ENCODE measurements around the gene MEOX2. TPM values are rescaled to one million over a fixed set of nuclear protein-coding genes. Genes with fewer than 3 reads are reported as not detected.

The MEOX2 gene
- total and polyA plus RNA-seq, 4 donors, result 3.0 to 103 (median 13.6) TPM

DNA sequence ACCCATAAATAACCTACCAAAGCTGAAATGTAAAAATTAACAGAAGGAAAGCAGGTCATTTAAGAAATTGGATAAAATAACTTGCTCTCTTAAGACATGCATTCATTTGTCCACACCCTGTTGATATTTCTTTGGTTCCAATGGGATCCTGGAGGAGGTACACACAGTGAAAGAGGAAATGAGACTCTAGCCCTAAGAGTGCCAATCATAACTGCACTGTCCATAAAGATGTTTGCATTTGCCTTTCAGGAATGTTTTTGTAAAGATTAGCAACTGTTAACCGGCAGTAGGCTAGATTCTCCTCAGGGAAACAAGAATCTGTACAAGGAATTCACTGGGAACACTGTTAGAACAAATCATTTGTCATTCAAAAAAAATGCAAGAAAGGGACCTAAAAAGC lies 61.0 kb downstream of the MEOX2 start:
- Histone ChIP-seq H3K36me3 (ENCODE audit: control insufficient read depth in 4 of 4, insufficient read depth in 4 of 4, low read length in 4 of 4) (peaks cover 0 to 40% (median 19%) of the 10 kb centered on the region in 4 donors), H3K9me3 (ENCODE audit: control insufficient read depth in 4 of 4, insufficient read depth in 3 of 4, low read length in 3 of 4) (no peaks in the 10 kb centered on the region), H3K4me3 (no peak overlapping the region), H3K27me3 (ENCODE audit: control insufficient read depth in 3 of 3, insufficient read depth in 3 of 3, low read length in 2 of 3) (peaks cover 0 to 28% (median 0%) of the 10 kb centered on the region in 3 donors), H3K4me1 (ENCODE audit: control insufficient read depth in 5 of 5, insufficient read depth in 5 of 5, low read length in 5 of 5) (peaks cover 0 to 25% (median 3%) of the 10 kb centered on the region in 5 donors), H3K9ac (ENCODE audit: insufficient read depth in 1 of 2, low read length in 2 of 2) (no peak overlapping the region), H3K27ac (ENCODE audit: low read depth in 1 of 2, low read length in 1 of 2) (no peak overlapping the region)
- TF ChIP-seq, protein P1, sequence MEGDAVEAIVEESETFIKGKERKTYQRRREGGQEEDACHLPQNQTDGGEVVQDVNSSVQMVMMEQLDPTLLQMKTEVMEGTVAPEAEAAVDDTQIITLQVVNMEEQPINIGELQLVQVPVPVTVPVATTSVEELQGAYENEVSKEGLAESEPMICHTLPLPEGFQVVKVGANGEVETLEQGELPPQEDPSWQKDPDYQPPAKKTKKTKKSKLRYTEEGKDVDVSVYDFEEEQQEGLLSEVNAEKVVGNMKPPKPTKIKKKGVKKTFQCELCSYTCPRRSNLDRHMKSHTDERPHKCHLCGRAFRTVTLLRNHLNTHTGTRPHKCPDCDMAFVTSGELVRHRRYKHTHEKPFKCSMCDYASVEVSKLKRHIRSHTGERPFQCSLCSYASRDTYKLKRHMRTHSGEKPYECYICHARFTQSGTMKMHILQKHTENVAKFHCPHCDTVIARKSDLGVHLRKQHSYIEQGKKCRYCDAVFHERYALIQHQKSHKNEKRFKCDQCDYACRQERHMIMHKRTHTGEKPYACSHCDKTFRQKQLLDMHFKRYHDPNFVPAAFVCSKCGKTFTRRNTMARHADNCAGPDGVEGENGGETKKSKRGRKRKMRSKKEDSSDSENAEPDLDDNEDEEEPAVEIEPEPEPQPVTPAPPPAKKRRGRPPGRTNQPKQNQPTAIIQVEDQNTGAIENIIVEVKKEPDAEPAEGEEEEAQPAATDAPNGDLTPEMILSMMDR (IDR thresholded peaks at IDR 0.05; ENCODE audit: control extremely low read depth, extremely low read depth), result no peak
- DNase-seq (no peak), ATAC-seq (ENCODE audit: insufficient read depth, low FRiP score) (no peak)
- 61 to 69% methylated on average over 1 of the region's 1 CpG for WGBS, 2 donors

DNA sequence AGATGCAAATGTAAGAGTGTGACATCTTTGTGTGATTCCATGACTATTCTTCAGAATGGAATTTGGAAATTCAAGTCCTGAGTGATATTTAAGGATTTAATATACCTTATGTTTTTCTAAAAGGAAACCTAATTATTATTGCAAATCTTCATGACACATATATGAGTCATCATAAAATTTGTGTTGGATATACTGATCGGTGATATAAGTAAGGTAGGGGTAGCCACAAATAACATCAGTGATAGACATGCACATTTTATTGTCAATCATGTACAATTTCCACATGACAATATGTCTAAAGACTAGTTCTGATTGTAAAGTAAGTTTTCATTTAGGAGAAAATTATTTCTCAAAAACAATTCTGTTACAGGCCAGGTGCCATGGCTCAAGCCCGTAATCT lies 65.0 kb downstream of the MEOX2 start:
- H3K9ac ChIP-seq (ENCODE audit: insufficient read depth in 1 of 2, low read length in 2 of 2), result no peak overlapping the region
- DNase-seq (no peak), ATAC-seq (ENCODE audit: insufficient read depth, low FRiP score) (no peak)
- TF ChIP-seq, protein P1 (IDR thresholded peaks at IDR 0.05; ENCODE audit: control extremely low read depth, extremely low read depth), result no peak
- no peak overlapping the region for H3K27ac ChIP-seq (ENCODE audit: low read depth in 1 of 2, low read length in 1 of 2)
- no peak overlapping the region for H3K4me3 ChIP-seq
- H3K9me3 ChIP-seq (ENCODE audit: control insufficient read depth in 4 of 4, insufficient read depth in 3 of 4, low read length in 3 of 4), result no peaks in the 10 kb centered on the region
- H3K27me3 ChIP-seq (ENCODE audit: control insufficient read depth in 3 of 3, insufficient read depth in 3 of 3, low read length in 2 of 3), result peaks cover 0 to 18% (median 0%) of the 10 kb centered on the region in 3 donors
- H3K4me1 ChIP-seq (ENCODE audit: control insufficient read depth in 5 of 5, insufficient read depth in 5 of 5, low read length in 5 of 5), result peaks cover 0 to 11% (median 0%) of the 10 kb centered on the region in 5 donors
- WGBS, 2 donors, result 86 to 93% methylated on average over 2 of the region's 2 CpGs
- H3K36me3 ChIP-seq (ENCODE audit: control insufficient read depth in 4 of 4, insufficient read depth in 4 of 4, low read length in 4 of 4), result peaks cover 0 to 32% (median 14%) of the 10 kb centered on the region in 4 donors

DNA sequence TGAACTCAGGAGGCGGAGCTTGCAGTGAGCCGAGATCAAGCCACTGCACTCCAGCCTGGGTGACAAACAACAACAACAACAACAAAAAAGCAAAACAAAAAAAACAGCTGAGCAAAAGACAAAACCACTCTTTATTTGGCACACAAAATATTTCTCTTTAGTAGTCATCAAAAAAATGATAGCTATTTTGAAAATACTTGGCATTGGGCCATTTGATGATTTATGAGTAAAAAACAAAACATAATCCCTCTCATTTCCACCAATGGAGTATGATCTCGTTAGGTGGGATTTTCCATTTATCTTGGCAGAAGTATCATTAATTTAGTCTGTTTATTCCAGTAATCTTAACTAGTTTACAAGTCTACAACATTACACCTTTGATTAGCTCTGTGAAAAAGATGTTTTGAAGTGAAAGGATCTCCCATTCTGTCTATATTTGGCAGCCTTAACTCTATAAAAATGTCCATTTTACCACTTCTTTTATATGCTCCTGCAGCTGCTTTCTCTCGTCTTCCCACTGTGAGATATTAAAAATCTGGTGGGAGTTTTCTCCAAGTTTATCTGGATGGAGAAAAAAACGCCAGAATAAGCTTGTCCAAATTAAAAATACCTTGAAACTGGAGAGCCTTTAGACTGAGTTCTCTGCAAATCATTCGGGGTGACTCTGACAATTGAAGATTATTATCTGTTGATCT lies 65.8 kb downstream of the MEOX2 start:
- peaks cover 0 to 26% (median 10%) of the 10 kb centered on the region in 4 donors for H3K36me3 ChIP-seq (ENCODE audit: control insufficient read depth in 4 of 4, insufficient read depth in 4 of 4, low read length in 4 of 4)
- no peak overlapping the region for H3K9ac ChIP-seq (ENCODE audit: insufficient read depth in 1 of 2, low read length in 2 of 2)
- ATAC-seq (ENCODE audit: insufficient read depth, low FRiP score), result no peak
- peaks cover 0 to 11% (median 0%) of the 10 kb centered on the region in 5 donors for H3K4me1 ChIP-seq (ENCODE audit: control insufficient read depth in 5 of 5, insufficient read depth in 5 of 5, low read length in 5 of 5)
- WGBS, 2 donors, result 66 to 83% methylated on average over 6 of the region's 6 CpGs
- no peak for DNase-seq
- no peak overlapping the region for H3K4me3 ChIP-seq
- H3K9me3 ChIP-seq (ENCODE audit: control insufficient read depth in 4 of 4, insufficient read depth in 3 of 4, low read length in 3 of 4), result no peaks in the 10 kb centered on the region
- no peak overlapping the region for H3K27ac ChIP-seq (ENCODE audit: low read depth in 1 of 2, low read length in 1 of 2)
- peaks cover 0 to 14% (median 0%) of the 10 kb centered on the region in 3 donors for H3K27me3 ChIP-seq (ENCODE audit: control insufficient read depth in 3 of 3, insufficient read depth in 3 of 3, low read length in 2 of 3)
- TF ChIP-seq, protein P1 (IDR thresholded peaks at IDR 0.05; ENCODE audit: control extremely low read depth, extremely low read depth), result no peak

Data from lung (tissue), 12 donors.